Mucosa of rectum (tissue), 2 donors: ENCODE measurements around the gene ILK.

Experiments used
- H3K27ac ChIP-seq, 2 donors: one replicate each; pipeline ENCODE4 v1.7.0; 2013; ENCODE audit warnings: inconsistent platforms in 2 of 2, low read depth in 2 of 2, low read length in 2 of 2
- H3K27me3 ChIP-seq, 2 donors: one replicate each; pipeline ENCODE4 v1.7.0; 2013; ENCODE audit warnings: low read length in 2 of 2; ENCODE audit not compliant: control insufficient read depth in 2 of 2, insufficient read depth in 2 of 2
- H3K36me3 ChIP-seq, 2 donors: one replicate each; pipeline ENCODE4 v1.7.0; 2013; ENCODE audit warnings: low read length in 2 of 2; ENCODE audit not compliant: control insufficient read depth in 2 of 2, insufficient read depth in 2 of 2
- H3K4me1 ChIP-seq, 2 donors: one replicate each; pipeline ENCODE4 v1.7.0; 2013; ENCODE audit warnings: low read length in 2 of 2, mild to moderate bottlenecking in 1 of 2; ENCODE audit not compliant: control insufficient read depth in 2 of 2, insufficient read depth in 2 of 2
- H3K4me3 ChIP-seq, 2 donors: one replicate each; pipeline ENCODE4 v1.7.0; 2013; ENCODE audit warnings: low read length in 2 of 2
- H3K9ac ChIP-seq, 2 donors: one replicate each; pipeline ENCODE4 v1.7.0; 2013; ENCODE audit warnings: low read length in 2 of 2, low read depth in 1 of 2, mild to moderate bottlenecking in 1 of 2
- H3K9me3 ChIP-seq, 2 donors: one replicate each; pipeline ENCODE4 v1.7.0; 2013; ENCODE audit warnings: low read length in 2 of 2; ENCODE audit not compliant: control insufficient read depth in 2 of 2
- donor health status: healthy.
- donor health status: Normal muscosa, but diverticular disease.

Gene ILK

GRCh38 chr11:6648501-6648900 is 44.9 kb downstream of the ILK start:
- Histone ChIP-seq H3K9ac (no peak overlapping the region), H3K36me3 (no peaks in the 10 kb centered on the region), H3K9me3 (no peaks in the 10 kb centered on the region), H3K4me3 (no peak overlapping the region), H3K27ac (no peak overlapping the region), H3K27me3 (peaks cover 0 to 4% of the 10 kb centered on the region in 2 donors), H3K4me1 (peaks cover 20 to 22% of the 10 kb centered on the region in 2 donors)

- peaks cover 20 to 22% of the 10 kb centered on the region in 2 donors for H3K4me1 ChIP-seq
- no peak overlapping the region for H3K4me3 ChIP-seq
- H3K36me3 ChIP-seq, result no peaks in the 10 kb centered on the region
- H3K27ac ChIP-seq, result no peak overlapping the region
- no peak overlapping the region for H3K9ac ChIP-seq
- no peaks in the 10 kb centered on the region for H3K9me3 ChIP-seq
- peaks cover 11 to 16% of the 10 kb centered on the region in 2 donors for H3K27me3 ChIP-seq
These were observed 46.5 kb downstream of the ILK start for GRCh38 chr11:6650104-6650503.

GRCh38 chr11:6650980-6651379 is 47.4 kb downstream of the ILK start:
- H3K4me3 ChIP-seq, result no peak overlapping the region
- H3K9ac ChIP-seq, result no peak overlapping the region
- peaks cover 13 to 17% of the 10 kb centered on the region in 2 donors for H3K27me3 ChIP-seq
- peaks cover 18 to 20% of the 10 kb centered on the region in 2 donors for H3K4me1 ChIP-seq
- H3K27ac ChIP-seq, result no peak overlapping the region
- no peaks in the 10 kb centered on the region for H3K9me3 ChIP-seq
- H3K36me3 ChIP-seq, result no peaks in the 10 kb centered on the region

GRCh38 chr11:6652182-6652581 is 48.6 kb downstream of the ILK start:
- H3K4me3 ChIP-seq, result no peak overlapping the region

GRCh38 chr11:6653097-6653496 is 49.5 kb downstream of the ILK start:
- Histone ChIP-seq H3K9me3 (no peaks in the 10 kb centered on the region), H3K4me3 (no peak overlapping the region), H3K9ac (no peak overlapping the region), H3K27ac (no peak overlapping the region), H3K4me1 (peaks cover 0 to 4% of the 10 kb centered on the region in 2 donors), H3K27me3 (peaks cover 20 to 29% of the 10 kb centered on the region in 2 donors), H3K36me3 (no peaks in the 10 kb centered on the region)

More at GRCh38 chr11:6652182-6652581, 48.6 kb downstream of the ILK start:
- Histone ChIP-seq H3K27me3 (peaks cover 19 to 29% of the 10 kb centered on the region in 2 donors), H3K9me3 (no peaks in the 10 kb centered on the region), H3K36me3 (no peaks in the 10 kb centered on the region), H3K4me1 (peaks cover 7 to 8% of the 10 kb centered on the region in 2 donors), H3K9ac (no peak overlapping the region), H3K27ac (no peak overlapping the region)

- Histone ChIP-seq H3K27ac (no peak overlapping the region), H3K4me1 (peaks cover 0 to 4% of the 10 kb centered on the region in 2 donors), H3K9ac (no peak overlapping the region), H3K9me3 (no peaks in the 10 kb centered on the region), H3K36me3 (no peaks in the 10 kb centered on the region), H3K4me3 (no peak overlapping the region), H3K27me3 (peaks cover 21 to 30% of the 10 kb centered on the region in 2 donors)
These were observed 50.1 kb downstream of the ILK start for GRCh38 chr11:6653656-6654055.

GRCh38 chr11:6654281-6655019 is 50.9 kb downstream of the ILK start:
- Histone ChIP-seq H3K4me1 (peaks cover 0 to 4% of the 10 kb centered on the region in 2 donors), H3K9ac (peak overlapping the region in 1 of 2 donors; percentile 51), H3K4me3 (peak overlapping the region; percentile 45 to 66), H3K27me3 (peaks cover 23 to 33% of the 10 kb centered on the region in 2 donors), H3K27ac (peak overlapping the region; percentile 41 to 53), H3K9me3 (no peaks in the 10 kb centered on the region), H3K36me3 (no peaks in the 10 kb centered on the region)

- Histone ChIP-seq H3K4me3 (peak overlapping the region; percentile 45 to 66), H3K4me1 (peaks cover 0 to 4% of the 10 kb centered on the region in 2 donors), H3K9me3 (no peaks in the 10 kb centered on the region), H3K36me3 (no peaks in the 10 kb centered on the region), H3K9ac (peak overlapping the region in 1 of 2 donors; percentile 51), H3K27me3 (peaks cover 23 to 29% of the 10 kb centered on the region in 2 donors), H3K27ac (peak overlapping the region; percentile 41 to 53)
These were observed 51.6 kb downstream of the ILK start for GRCh38 chr11:6655020-6655789.

- Histone ChIP-seq H3K9ac (peak within 1 kb of the TSS; percentile 38 to 63), H3K9me3 (no peaks in the 10 kb centered on the region), H3K36me3 (no peaks in the 10 kb centered on the region), H3K4me1 (peaks cover 0 to 4% of the 10 kb centered on the region in 2 donors), H3K27ac (peak within 1 kb of the TSS; percentile 41 to 53), H3K4me3 (peak within 1 kb of the TSS; percentile 49 to 66), H3K27me3 (peaks cover 23 to 29% of the 10 kb centered on the region in 2 donors)
These were observed 52.4 kb downstream of the ILK start, which contains the start of gene DCHS1 for GRCh38 chr11:6655790-6656583. TSS of gene DCHS1 (minus strand) at chr11:6655809. CDS start at chr11:6641613, 14,196 bp downstream.
